ENCODE measurements around the gene FANCC. TPM values are rescaled to one million over a fixed set of nuclear protein-coding genes. Genes with fewer than 3 reads are reported as not detected.

FANCC gene
- total RNA-seq (2022; extraction: Qiagen RNA extraction; ENCODE audit: low read depth), result 10.7 to 11.7 TPM (median 11.4 TPM) in 5 replicates

GRCh38 chr9:95317119-95317892 is at the start of gene FANCC:
TSS of gene FANCC (minus strand) at chr9:95317709. CDS start at chr9:95249291, 68,418 bp downstream.

Other genes with a start within 250 kb of the FANCC start
- 1.7 to 3.5 TPM (median 2.6 TPM) in 5 replicates for gene PTCH1, start 199.3 kb upstream of the FANCC start, total RNA-seq (2022; extraction: Qiagen RNA extraction; ENCODE audit: low read depth)

Data from A549 treated with CpdA at 1 μM for 4 hours (cell line).